ENCODE data around the gene C2CD4B.

DNA sequence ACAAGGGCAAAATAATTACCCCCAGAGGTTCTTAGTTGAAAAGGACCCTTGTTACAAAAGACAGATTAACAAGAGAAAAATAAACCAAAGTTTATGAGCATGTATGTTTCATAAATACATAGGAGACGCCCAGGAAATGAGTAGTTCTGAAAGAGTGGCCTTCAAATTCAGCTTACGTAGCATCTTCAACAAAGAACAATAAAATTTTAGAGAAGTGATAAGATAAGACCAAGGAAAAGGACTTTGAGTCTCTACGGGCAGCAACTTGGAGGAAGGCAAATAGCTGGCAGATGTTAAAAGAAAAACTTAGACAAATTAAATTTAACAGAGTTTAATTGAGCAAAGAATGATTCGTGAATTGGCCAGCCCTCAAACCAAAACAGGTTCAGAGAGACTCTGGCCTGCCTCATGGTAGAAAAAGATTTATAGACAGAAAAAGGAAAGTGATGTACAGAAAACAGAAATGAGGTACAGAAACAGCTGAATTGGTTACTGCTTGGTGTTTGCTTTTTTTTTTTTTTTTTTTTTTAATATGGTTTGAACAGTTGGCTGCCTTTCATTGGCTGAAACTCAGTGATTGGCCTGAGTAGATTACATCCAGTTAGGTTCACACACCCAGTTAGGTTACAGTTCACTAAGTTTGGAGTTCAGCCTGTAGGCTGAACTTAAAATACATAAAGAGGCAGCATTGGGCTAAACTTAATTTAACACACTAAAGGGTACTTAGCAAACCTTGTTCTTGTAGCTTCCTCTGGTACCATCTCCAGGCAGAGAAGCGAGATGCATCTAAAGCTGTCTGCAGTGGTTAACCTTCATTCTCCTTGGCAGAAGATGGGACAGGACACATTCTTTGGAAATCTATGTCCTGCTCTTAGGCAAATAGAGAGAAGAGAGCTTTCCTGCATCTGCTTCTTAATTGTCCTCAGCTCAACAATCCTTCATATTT is 23.2 kb downstream of the C2CD4B start:
- TF ChIP-seq EZH2phosphoT487 (IDR thresholded peaks at IDR 0.05; ENCODE audit: insufficient read depth, low read depth) (no peak), EZH2 (IDR thresholded peaks at IDR 0.05; ENCODE audit: insufficient read depth, poor library complexity, severe bottlenecking) (no peak)

All from GM23248 (cell line).